Glomerular visceral epithelial cell (primary cell): Measurements from ENCODE around the gene NOL4L.
A peak's percentile ranks its signal among the peaks of the same experiment; 100 is the strongest.

Experiments used
- DNase-seq: peaks from one replicate; pipeline ENCODE4 v3.0.0-alpha.2; 2016; ENCODE audit errors: extremely low spot score

NOL4L gene

GRCh38 chr20:32524829-32525501, 60.2 kb downstream of the NOL4L start:
- DNase-seq, result peak; percentile 61

- no peak for DNase-seq
Observed at GRCh38 chr20:32523613-32524213, 61.4 kb downstream of the NOL4L start.

- DNase-seq, result peak; percentile 33
Observed at GRCh38 chr20:32522776-32523612, 62.1 kb downstream of the NOL4L start.

- DNase-seq, result no peak
Observed at GRCh38 chr20:32522526-32522775, 62.7 kb downstream of the NOL4L start.

- peak; percentile 61 for DNase-seq
Observed at GRCh38 chr20:32521780-32522525, 63.2 kb downstream of the NOL4L start.

- DNase-seq, result no peak
Observed at GRCh38 chr20:32520927-32521203, 64.3 kb downstream of the NOL4L start.

- DNase-seq, result no peak
Observed at GRCh38 chr20:32519381-32519730, 65.8 kb downstream of the NOL4L start.

GRCh38 chr20:32518593-32519380, 66.3 kb downstream of the NOL4L start:
- DNase-seq, result no peak

GRCh38 chr20:32517914-32518592, 67.1 kb downstream of the NOL4L start:
- DNase-seq, result no peak

GRCh38 chr20:32517518-32517873, 67.6 kb downstream of the NOL4L start:
- no peak for DNase-seq

- DNase-seq, result no peak
Observed at GRCh38 chr20:32516583-32517517, 68.3 kb downstream of the NOL4L start.

GRCh38 chr20:32515631-32516101, 69.5 kb downstream of the NOL4L start:
- DNase-seq, result no peak

GRCh38 chr20:32514760-32515159, 70.4 kb downstream of the NOL4L start:
- no peak for DNase-seq

GRCh38 chr20:32513031-32513866, 71.9 kb downstream of the NOL4L start:
- no peak for DNase-seq

GRCh38 chr20:32512047-32512385, 73.1 kb downstream of the NOL4L start:
- DNase-seq, result no peak

- DNase-seq, result no peak
Observed at GRCh38 chr20:32511358-32512046, 73.6 kb downstream of the NOL4L start.

- DNase-seq, result no peak
Observed at GRCh38 chr20:32510601-32511357, 74.4 kb downstream of the NOL4L start.

- no peak for DNase-seq
Observed at GRCh38 chr20:32510120-32510600, 75.0 kb downstream of the NOL4L start.
